ENCODE data around the gene GCSH. TPM values are rescaled to one million over a fixed set of nuclear protein-coding genes. Genes with fewer than 3 reads are reported as not detected.

The GCSH gene
- total and polyA plus RNA-seq, 2 donors: 30.0 to 36.5 TPM

- no peak overlapping the region for H3K4me3 ChIP-seq (ENCODE audit: low read depth, low read length)
- 84% methylated on average over 14 of the region's 14 CpGs for WGBS
- no peak for DNase-seq (ENCODE audit: extremely low spot score)
- no peaks in the 10 kb centered on the region for H3K4me1 ChIP-seq (ENCODE audit: insufficient read depth)
- H3K36me3 ChIP-seq (ENCODE audit: insufficient read depth): peaks cover 1% of the 10 kb centered on the region
- no peak overlapping the region for H3K27ac ChIP-seq (ENCODE audit: low read depth)
Measured at GRCh38 chr16:81060576-81061306, 35.5 kb downstream of the GCSH start.

GRCh38 chr16:81053761-81054160 lies 42.4 kb downstream of the GCSH start:
- Histone ChIP-seq H3K36me3 (ENCODE audit: insufficient read depth) (peaks cover 1% of the 10 kb centered on the region), H3K4me1 (ENCODE audit: insufficient read depth) (no peaks in the 10 kb centered on the region), H3K4me3 (ENCODE audit: low read depth, low read length) (no peak overlapping the region), H3K27ac (ENCODE audit: low read depth) (no peak overlapping the region)
- WGBS: 70% methylated on average over 11 of the region's 11 CpGs
- DNase-seq (ENCODE audit: extremely low spot score): no peak

GRCh38 chr16:81042821-81043220 lies 53.4 kb downstream of the GCSH start:
- no peak overlapping the region for H3K4me3 ChIP-seq (ENCODE audit: low read depth, low read length)
- H3K27ac ChIP-seq (ENCODE audit: low read depth): no peak overlapping the region
- 96% methylated on average over 2 of the region's 2 CpGs for WGBS
- no peak for DNase-seq (ENCODE audit: extremely low spot score)
- H3K4me1 ChIP-seq (ENCODE audit: insufficient read depth): no peaks in the 10 kb centered on the region
- peaks cover 11% of the 10 kb centered on the region for H3K36me3 ChIP-seq (ENCODE audit: insufficient read depth)

- H3K27ac ChIP-seq (ENCODE audit: low read depth): no peak overlapping the region
- 90% methylated on average over 4 of the region's 4 CpGs for WGBS
- H3K4me3 ChIP-seq (ENCODE audit: low read depth, low read length): no peak overlapping the region
- peaks cover 11% of the 10 kb centered on the region for H3K36me3 ChIP-seq (ENCODE audit: insufficient read depth)
- no peaks in the 10 kb centered on the region for H3K4me1 ChIP-seq (ENCODE audit: insufficient read depth)
- no peak for DNase-seq (ENCODE audit: extremely low spot score)
Measured at GRCh38 chr16:81041696-81042095, 54.5 kb downstream of the GCSH start.

GRCh38 chr16:81040842-81041241 lies 55.4 kb downstream of the GCSH start:
- H3K36me3 ChIP-seq (ENCODE audit: insufficient read depth): peaks cover 11% of the 10 kb centered on the region
- 76% methylated on average over 5 of the region's 5 CpGs for WGBS
- no peak overlapping the region for H3K4me3 ChIP-seq (ENCODE audit: low read depth, low read length)
- H3K4me1 ChIP-seq (ENCODE audit: insufficient read depth): no peaks in the 10 kb centered on the region
- no peak for DNase-seq (ENCODE audit: extremely low spot score)
- H3K27ac ChIP-seq (ENCODE audit: low read depth): no peak overlapping the region

GRCh38 chr16:81040131-81040530 lies 56.1 kb downstream of the GCSH start:
- no peak overlapping the region for H3K4me3 ChIP-seq (ENCODE audit: low read depth, low read length)
- no peaks in the 10 kb centered on the region for H3K4me1 ChIP-seq (ENCODE audit: insufficient read depth)
- DNase-seq (ENCODE audit: extremely low spot score): no peak
- H3K36me3 ChIP-seq (ENCODE audit: insufficient read depth): peaks cover 11% of the 10 kb centered on the region
- WGBS: 92% methylated on average over 2 of the region's 2 CpGs
- no peak overlapping the region for H3K27ac ChIP-seq (ENCODE audit: low read depth)

- Histone ChIP-seq H3K27ac (ENCODE audit: low read depth) (no peak overlapping the region), H3K4me1 (ENCODE audit: insufficient read depth) (no peaks in the 10 kb centered on the region), H3K4me3 (ENCODE audit: low read depth, low read length) (peak overlapping the region; percentile 96), H3K36me3 (ENCODE audit: insufficient read depth) (peaks cover 3% of the 10 kb centered on the region)
- no peak for DNase-seq (ENCODE audit: extremely low spot score)
- 29% methylated on average over 10 of the region's 10 CpGs for WGBS
Measured at GRCh38 chr16:81036751-81037350, 59.3 kb downstream of the GCSH start.

GRCh38 chr16:81035975-81036750 lies 60.0 kb downstream of the GCSH start:
- Histone ChIP-seq H3K4me3 (ENCODE audit: low read depth, low read length) (peak overlapping the region; percentile 96), H3K4me1 (ENCODE audit: insufficient read depth) (no peaks in the 10 kb centered on the region), H3K36me3 (ENCODE audit: insufficient read depth) (no peaks in the 10 kb centered on the region), H3K27ac (ENCODE audit: low read depth) (peak overlapping the region; percentile 69)
- WGBS: under 1% methylated on average over 80 of the region's 80 CpGs
- no peak for DNase-seq (ENCODE audit: extremely low spot score)

GRCh38 chr16:81035398-81035974 lies 60.7 kb downstream of the GCSH start, which contains the start of gene ATMIN:
Gene ATMIN, plus strand, starts transcription at chr16:81035842. Its CDS starts 29 bp downstream, at chr16:81035871.
- H3K36me3 ChIP-seq (ENCODE audit: insufficient read depth): no peaks in the 10 kb centered on the region
- H3K4me3 ChIP-seq (ENCODE audit: low read depth, low read length): peak within 1 kb of the TSS; percentile 96
- 5% methylated on average over 54 of the region's 54 CpGs for WGBS
- H3K4me1 ChIP-seq (ENCODE audit: insufficient read depth): no peaks in the 10 kb centered on the region
- DNase-seq (ENCODE audit: extremely low spot score): peak; percentile 33
- peak within 1 kb of the TSS; percentile 69 for H3K27ac ChIP-seq (ENCODE audit: low read depth)

Small RNAs within 50 kb of the gene (small RNA-seq; reads per million reads assigned to genes)
- gene AC092718.3 (not detected), gene RNU6-1191P (not detected)

Other genes with a start within 250 kb of the GCSH start
- gene CMC2, start 89.5 kb downstream of the GCSH start, total RNA-seq: 26.2 TPM
- gene CMC2, start 89.5 kb downstream of the GCSH start, polyA plus RNA-seq: 70.3 TPM
- 37.5 TPM for gene CENPN, start 89.2 kb downstream of the GCSH start, total RNA-seq
- gene CENPN, start 89.2 kb downstream of the GCSH start, polyA plus RNA-seq: 3.4 TPM
- gene ATMIN, start 60.6 kb downstream of the GCSH start, total RNA-seq: 44.1 TPM
- gene ATMIN, start 60.6 kb downstream of the GCSH start, polyA plus RNA-seq: 26.7 TPM
- gene C16orf46, start 19.2 kb downstream of the GCSH start, total RNA-seq: 0.63 TPM
- 2.4 TPM for gene C16orf46, start 19.2 kb downstream of the GCSH start, polyA plus RNA-seq
- 0.11 TPM for gene BCO1, start 142.3 kb upstream of the GCSH start, total RNA-seq
- 0.25 TPM for gene BCO1, start 142.3 kb upstream of the GCSH start, polyA plus RNA-seq
- 13.2 TPM for gene GAN, start 218.6 kb upstream of the GCSH start, total RNA-seq
- gene GAN, start 218.6 kb upstream of the GCSH start, polyA plus RNA-seq: 1.1 TPM